DMS153 (cell line): ENCODE data around the gene PARP8.
"Not testable (repeated sequence)": the region's sequence is repeated elsewhere in the genome, so short reads cannot be mapped to it uniquely, and the experiment has no call there.

ENCODE experiments used
- DNase-seq: peaks from one replicate; lab custom pipeline; 2025; lab: John Stamatoyannopoulos, UW

The PARP8 gene

GRCh38 chr5:50687548-50687947 lies 21.1 kb downstream of the PARP8 start:
- DNase-seq, result no peak

GRCh38 chr5:50691399-50692016 lies 25.1 kb downstream of the PARP8 start:
- no peak for DNase-seq

DNA sequence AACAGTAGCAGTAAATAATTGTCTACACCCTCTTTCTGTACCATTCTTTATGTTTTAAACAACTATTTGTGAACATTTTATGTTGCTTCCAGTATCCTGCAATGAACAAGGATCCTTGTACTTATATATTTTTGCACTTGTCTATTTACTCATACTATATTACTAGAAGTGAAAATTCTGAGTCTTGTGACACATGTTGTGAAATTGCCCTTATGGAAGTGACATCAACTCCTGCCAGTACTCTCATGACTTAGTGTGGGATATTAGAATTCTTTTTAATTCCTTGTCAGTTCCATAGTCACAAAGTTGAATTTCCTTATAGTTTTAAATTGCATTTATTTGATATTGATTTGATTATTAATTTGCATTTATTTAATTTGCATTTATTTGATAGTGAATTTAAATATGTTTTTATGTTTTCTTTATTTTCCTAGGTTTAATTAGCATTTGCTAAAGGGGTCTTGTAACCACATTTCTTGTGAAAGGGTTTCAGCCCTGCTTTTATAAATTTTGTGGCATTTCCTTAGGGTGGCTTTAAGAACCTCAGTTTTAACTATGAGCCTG lies 27.7 kb downstream of the PARP8 start:
- no peak for DNase-seq

GRCh38 chr5:50694626-50695025 lies 28.2 kb downstream of the PARP8 start:
- DNase-seq, result not testable (repeated sequence)

GRCh38 chr5:50697739-50698138 lies 31.3 kb downstream of the PARP8 start:
- no peak for DNase-seq

DNA sequence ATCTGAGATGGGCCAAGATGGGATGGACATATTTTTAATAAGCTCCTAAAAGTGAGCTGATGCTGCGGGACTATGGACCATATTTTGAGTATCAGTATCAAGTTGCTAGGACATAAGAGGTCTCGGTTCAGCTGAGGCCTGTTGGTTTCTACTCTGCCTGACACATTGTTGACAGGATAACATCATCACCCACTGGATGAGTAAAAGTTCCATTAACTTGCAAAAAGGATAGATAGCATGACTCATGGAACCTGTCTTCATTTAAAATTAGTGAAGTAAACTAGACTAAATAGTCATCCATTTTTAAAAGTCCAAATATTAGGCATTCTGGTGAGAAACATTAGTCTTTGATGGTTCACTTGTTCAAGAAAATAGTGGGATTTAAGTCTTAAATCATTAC lies 33.3 kb downstream of the PARP8 start:
- DNase-seq, result no peak

DNA sequence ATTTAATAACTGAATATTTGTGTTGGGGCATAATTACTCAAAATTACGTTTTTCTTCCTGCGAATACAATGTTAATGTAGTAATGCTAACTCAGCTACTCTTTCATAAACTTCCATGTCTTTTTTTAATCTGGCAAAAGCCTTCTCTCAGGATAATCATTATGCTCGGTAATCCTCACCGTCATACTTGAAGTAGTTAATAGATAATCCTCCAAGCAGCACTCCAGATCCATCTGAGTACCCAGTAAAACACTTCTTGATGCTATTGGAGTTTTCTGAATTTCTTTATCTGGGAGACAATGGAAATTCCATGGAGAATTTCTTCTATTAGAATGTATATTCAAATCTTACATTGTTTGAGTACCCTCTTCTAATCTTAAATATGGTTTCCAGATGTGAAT lies 34.3 kb downstream of the PARP8 start:
- DNase-seq, result no peak

DNA sequence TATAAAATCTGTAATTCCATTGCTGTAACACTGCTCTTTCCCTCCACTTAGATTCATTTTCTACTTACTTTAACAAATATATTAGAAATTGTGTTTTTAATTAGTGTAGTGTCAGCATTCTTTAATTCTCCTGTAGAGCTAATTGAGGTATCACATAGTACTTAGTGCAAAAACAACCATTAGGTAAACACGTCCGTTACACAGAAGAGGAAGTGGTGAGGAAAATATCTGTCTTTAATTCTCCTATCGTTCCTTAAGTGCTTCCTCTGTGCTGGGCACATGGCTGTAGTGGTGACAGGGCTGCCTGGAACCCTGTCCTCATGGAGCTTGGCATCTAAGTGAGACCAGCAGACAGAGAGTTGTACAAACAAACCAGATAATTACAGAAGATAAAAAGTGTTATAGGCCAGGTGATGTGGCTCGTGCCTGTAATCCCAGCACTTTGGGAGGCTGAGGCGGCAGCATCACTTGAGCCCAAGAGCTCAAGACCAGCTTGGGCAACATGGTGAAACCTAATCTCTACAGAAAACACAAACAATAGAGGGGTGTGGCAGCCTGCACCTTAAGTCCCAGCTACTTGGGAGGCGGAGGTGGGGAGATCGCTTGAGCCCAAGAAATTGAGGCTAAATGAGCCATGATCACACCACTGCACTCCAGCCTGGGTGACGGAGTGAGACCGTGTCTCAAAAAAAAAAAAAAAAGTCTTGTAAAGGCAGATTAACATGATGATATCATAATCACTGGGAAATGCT lies 36.4 kb downstream of the PARP8 start:
- no peak for DNase-seq

DNA sequence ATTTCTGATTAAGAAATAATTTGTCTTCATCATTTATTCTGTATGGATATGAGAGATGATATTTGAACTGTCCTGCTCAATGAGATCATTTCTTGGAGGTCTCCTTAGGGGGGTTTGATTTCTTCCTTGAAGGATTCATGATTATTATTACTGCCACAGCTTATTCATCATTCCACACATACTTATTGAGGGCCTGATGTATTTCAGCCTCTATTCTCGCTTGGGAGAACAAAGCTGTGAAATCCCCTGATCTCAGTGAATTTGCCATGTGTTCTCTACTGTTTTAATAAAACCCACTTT lies 36.9 kb downstream of the PARP8 start:
- DNase-seq, result no peak

GRCh38 chr5:50704730-50705129 lies 38.3 kb downstream of the PARP8 start:
- DNase-seq, result no peak

GRCh38 chr5:50709471-50709870 lies 43.0 kb downstream of the PARP8 start:
- no peak for DNase-seq

GRCh38 chr5:50710838-50711237 lies 44.4 kb downstream of the PARP8 start:
- DNase-seq, result no peak

GRCh38 chr5:50711280-50711679 lies 44.8 kb downstream of the PARP8 start:
- DNase-seq, result no peak

DNA sequence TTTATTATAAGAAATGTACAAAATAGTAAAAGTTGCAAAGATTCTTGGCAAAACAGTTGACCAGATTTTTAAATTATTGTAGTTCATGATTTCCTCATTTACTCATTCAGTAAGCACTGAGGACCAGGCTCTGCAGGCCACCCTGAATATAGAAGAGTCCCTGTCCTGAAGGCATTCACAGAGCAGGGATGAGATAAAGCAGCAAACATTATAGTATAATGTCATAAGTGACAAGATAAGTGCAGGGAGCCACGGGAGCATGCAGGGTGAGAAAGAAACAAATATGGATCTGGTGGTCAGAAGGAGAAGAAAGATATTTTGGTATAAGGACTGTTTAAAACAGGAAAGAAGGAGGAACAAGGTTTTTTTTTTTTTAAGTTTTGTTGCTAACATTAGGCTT lies 46.0 kb downstream of the PARP8 start:
- no peak for DNase-seq

DNA sequence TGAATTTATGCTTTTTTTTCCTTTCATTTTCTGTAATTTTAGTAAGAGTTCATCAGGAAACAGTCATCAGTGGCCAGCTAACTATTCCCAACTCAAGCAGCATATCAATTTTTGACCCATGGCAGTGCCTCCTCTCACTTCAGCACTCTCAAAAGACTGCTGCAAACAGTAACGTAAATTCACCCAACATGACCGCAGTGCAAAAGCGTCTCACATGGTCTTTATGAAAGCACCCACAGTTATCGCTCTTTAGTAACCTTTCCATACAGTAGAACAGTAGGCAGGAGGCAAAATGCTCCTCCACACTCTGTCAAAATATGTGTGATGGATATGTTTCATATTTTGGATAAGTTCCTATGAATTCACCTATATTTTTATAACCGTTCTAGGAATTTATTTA lies 48.6 kb downstream of the PARP8 start:
- no peak for DNase-seq

DNA sequence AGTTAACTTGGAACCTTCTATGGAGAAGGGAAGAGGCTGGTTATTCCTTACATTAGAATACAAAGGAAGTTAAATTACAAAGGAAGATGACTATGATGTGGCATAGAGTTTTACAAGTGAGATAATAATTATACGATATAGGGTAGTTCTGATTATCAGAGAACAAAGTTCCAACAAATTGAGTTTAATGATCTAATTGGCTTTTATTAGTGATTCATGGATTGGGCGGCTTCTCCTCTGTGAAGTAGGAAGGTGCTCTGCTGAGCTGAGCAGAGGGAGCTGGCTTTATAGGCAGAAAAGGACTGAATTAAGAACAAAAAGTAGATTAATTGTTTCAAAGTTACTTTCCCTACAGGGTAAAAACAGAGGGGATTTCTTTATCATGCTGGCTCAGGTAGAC lies 49.7 kb downstream of the PARP8 start:
- no peak for DNase-seq

DNA sequence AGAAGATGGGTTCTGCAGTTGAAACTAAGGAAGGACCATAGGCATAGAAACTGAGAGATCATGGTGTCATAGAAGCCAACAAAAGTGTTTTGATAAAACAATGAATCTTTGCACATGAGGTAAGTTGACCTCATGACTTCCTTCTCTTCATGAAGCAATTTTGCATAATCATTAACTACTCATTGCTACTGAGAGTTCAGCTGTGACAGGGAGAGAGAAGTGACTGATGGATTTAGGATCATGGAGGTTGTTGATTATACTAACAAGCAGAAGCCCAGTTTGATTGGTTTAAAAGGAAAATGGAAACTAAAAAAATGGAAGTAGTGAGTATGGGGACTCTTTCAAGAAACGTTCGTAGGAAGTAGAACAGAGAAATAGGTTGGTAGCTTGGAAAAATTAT lies 51.2 kb downstream of the PARP8 start:
- DNase-seq, result no peak

DNA sequence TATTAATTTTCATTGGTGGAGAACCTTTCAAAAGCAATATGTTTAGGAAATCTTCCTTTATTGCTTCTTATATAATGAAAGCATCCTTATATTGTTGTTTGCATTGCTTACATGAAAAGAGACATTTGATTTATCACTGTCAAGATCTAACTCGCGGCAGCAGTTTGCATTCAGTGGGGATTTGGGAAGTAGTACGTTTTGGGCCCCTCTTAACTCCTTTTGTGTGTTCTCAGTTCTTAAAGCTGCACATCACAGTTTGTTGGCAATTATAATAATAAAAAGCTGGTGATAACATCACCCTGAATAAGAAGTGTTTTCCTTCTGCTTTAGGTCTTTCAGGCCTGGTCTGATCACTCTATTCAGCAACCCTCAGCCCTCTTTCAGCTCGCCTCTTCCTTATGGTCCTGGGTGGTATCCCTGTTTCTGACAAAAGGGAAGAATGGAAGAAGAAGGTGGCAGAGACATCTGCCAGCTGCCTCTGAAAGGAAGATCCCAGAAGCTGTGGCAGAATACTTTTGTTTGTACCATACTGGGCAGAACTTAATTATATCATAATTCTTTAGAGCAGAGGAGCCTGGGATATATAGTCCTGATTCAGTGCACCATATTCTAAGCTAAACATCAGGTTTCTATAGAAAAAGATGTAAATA lies 53.7 kb downstream of the PARP8 start:
- no peak for DNase-seq

GRCh38 chr5:50722223-50722622 lies 55.8 kb downstream of the PARP8 start:
- DNase-seq, result no peak

DNA sequence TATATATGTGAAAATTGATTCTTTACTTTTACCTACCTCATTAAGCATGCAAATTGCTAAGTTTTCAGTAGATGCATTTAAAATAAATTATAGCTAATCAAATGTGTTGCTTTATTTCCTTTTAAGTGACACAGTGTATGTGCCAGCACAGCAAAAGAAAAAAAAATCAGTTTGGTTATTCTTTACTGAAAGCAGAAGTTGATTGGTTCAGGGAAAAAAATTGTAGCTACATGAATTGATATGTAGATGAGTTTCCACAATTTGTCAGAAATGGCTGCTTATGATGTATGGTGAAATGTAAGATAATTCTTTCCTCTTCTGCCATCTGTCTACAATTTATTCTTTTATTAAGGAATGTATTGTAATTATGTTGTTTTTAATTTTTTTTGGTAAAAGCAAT lies 57.8 kb downstream of the PARP8 start:
- DNase-seq, result no peak

DNA sequence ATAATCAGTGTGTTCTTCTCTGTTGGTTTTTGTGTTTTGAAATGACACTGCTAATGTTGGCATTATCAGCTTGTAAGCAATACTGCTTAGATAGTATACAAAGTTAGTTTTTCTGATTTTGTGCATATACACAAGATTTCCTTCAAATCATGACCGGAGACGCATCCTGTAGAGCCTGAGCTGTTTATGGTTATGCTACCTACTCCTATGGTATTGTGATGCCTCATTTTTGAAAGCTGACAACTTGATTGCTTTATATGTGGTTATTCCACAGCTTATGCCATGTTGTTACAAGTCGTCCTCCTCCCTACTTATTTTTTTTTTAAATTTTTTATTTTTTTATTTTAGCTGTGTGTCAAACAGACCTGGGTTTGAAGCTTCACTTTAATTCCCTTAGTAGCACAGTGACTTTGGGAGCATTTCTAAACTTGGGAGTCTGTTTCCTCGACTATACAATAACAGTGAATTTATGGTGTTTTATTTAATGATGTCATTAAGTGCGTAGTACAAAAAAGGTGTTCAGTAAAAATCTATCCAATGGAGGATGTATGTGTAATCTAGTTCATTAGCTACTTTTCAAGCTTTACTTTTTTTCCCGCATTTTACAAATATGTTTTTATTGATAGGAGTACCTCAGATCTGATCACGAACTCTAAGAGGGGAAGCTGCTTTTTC lies 59.5 kb downstream of the PARP8 start:
- DNase-seq, result no peak

GRCh38 chr5:50726475-50727148 lies 60.2 kb downstream of the PARP8 start:
- DNase-seq, result no peak
